Measurements from ENCODE around the gene CX3CL1. TPM values are rescaled to one million over a fixed set of nuclear protein-coding genes. Genes with fewer than 3 reads are reported as not detected.

CX3CL1 gene
- total RNA-seq, 1 donor from 2014 or later, result 9.6 TPM

- Mint-ChIP-seq H3K9me3 (ENCODE audit: unreplicated experiment) (peaks cover 2% of the 10 kb centered on the region), H3K4me1 (ENCODE audit: low read depth, unreplicated experiment) (no peaks in the 10 kb centered on the region), H3K27ac (ENCODE audit: unreplicated experiment) (no peak overlapping the region), H3K27me3 (ENCODE audit: low read depth, unreplicated experiment) (peaks cover 38% of the 10 kb centered on the region), H3K4me3 (ENCODE audit: unreplicated experiment) (no peak overlapping the region), H3K36me3 (ENCODE audit: low read depth, unreplicated experiment) (no peaks in the 10 kb centered on the region)
- Histone ChIP-seq H3K4me1 (ENCODE audit: insufficient read depth, low read length) (no peaks in the 10 kb centered on the region), H3K9me3 (ENCODE audit: insufficient read depth, low read depth, low read length) (no peaks in the 10 kb centered on the region), H3K4me3 (ENCODE audit: insufficient read depth, low read depth, low read length) (no peak overlapping the region), H3K36me3 (ENCODE audit: insufficient read depth, low read length) (no peaks in the 10 kb centered on the region), H3K79me2 (ENCODE audit: insufficient read depth, low read length) (no peaks in the 10 kb centered on the region), H3K4me2 (ENCODE audit: low read length) (no peak overlapping the region), H3K27me3 (ENCODE audit: insufficient read depth, low read length) (peaks cover 14% of the 10 kb centered on the region), H3K9ac (ENCODE audit: low read length) (no peak overlapping the region), H4K20me1 (ENCODE audit: insufficient read depth, low read length) (no peaks in the 10 kb centered on the region), H3K27ac (ENCODE audit: low read depth, low read length) (no peak overlapping the region), H2AFZ (ENCODE audit: low read depth, low read length) (no peak overlapping the region)
- no peak for TF ChIP-seq EZH2 (IDR thresholded peaks at IDR 0.05; ENCODE audit: insufficient read depth, low read length)
- no peak for TF ChIP-seq CTCF (IDR thresholded peaks at IDR 0.05; ENCODE audit: insufficient read depth, low read depth, low read length)
- no peak for DNase-seq (ENCODE audit: low read depth)
- no peak for FAIRE-seq
Observed at GRCh38 chr16:57361404-57361803, 10.9 kb upstream of the CX3CL1 start.

GRCh38 chr16:57364143-57364542 is 8.1 kb upstream of the CX3CL1 start:
- FAIRE-seq (no peak), DNase-seq (ENCODE audit: low read depth) (no peak)
- peaks cover 16% of the 10 kb centered on the region for H3K27me3 ChIP-seq (ENCODE audit: insufficient read depth, low read length)
- H2AFZ ChIP-seq (ENCODE audit: low read depth, low read length), result no peak overlapping the region
- H3K79me2 ChIP-seq (ENCODE audit: insufficient read depth, low read length), result no peaks in the 10 kb centered on the region
- H3K9ac ChIP-seq (ENCODE audit: low read length), result no peak overlapping the region
- H3K36me3 ChIP-seq (ENCODE audit: insufficient read depth, low read length), result no peaks in the 10 kb centered on the region
- no peaks in the 10 kb centered on the region for H3K4me1 ChIP-seq (ENCODE audit: insufficient read depth, low read length)
- no peak overlapping the region for H3K27ac Mint-ChIP-seq (ENCODE audit: unreplicated experiment)
- H3K4me3 ChIP-seq (ENCODE audit: insufficient read depth, low read depth, low read length), result no peak overlapping the region
- no peaks in the 10 kb centered on the region for H3K36me3 Mint-ChIP-seq (ENCODE audit: low read depth, unreplicated experiment)
- no peaks in the 10 kb centered on the region for H4K20me1 ChIP-seq (ENCODE audit: insufficient read depth, low read length)
- H3K4me2 ChIP-seq (ENCODE audit: low read length), result no peak overlapping the region
- no peaks in the 10 kb centered on the region for H3K4me1 Mint-ChIP-seq (ENCODE audit: low read depth, unreplicated experiment)
- H3K27ac ChIP-seq (ENCODE audit: low read depth, low read length), result no peak overlapping the region
- no peaks in the 10 kb centered on the region for H3K9me3 Mint-ChIP-seq (ENCODE audit: unreplicated experiment)
- H3K9me3 ChIP-seq (ENCODE audit: insufficient read depth, low read depth, low read length), result no peaks in the 10 kb centered on the region
- TF ChIP-seq CTCF (IDR thresholded peaks at IDR 0.05; ENCODE audit: insufficient read depth, low read depth, low read length), result no peak
- TF ChIP-seq EZH2 (IDR thresholded peaks at IDR 0.05; ENCODE audit: insufficient read depth, low read length), result no peak
- no peak overlapping the region for H3K4me3 Mint-ChIP-seq (ENCODE audit: unreplicated experiment)
- H3K27me3 Mint-ChIP-seq (ENCODE audit: low read depth, unreplicated experiment), result peaks cover 27% of the 10 kb centered on the region

GRCh38 chr16:57366544-57367040 is 5.7 kb upstream of the CX3CL1 start:
- no peak overlapping the region for H3K9ac ChIP-seq (ENCODE audit: low read length)
- H3K9me3 Mint-ChIP-seq (ENCODE audit: unreplicated experiment), result no peaks in the 10 kb centered on the region
- no peak for TF ChIP-seq CTCF (IDR thresholded peaks at IDR 0.05; ENCODE audit: insufficient read depth, low read depth, low read length)
- H3K9me3 ChIP-seq (ENCODE audit: insufficient read depth, low read depth, low read length), result no peaks in the 10 kb centered on the region
- H3K36me3 ChIP-seq (ENCODE audit: insufficient read depth, low read length), result no peaks in the 10 kb centered on the region
- H3K36me3 Mint-ChIP-seq (ENCODE audit: low read depth, unreplicated experiment), result no peaks in the 10 kb centered on the region
- no peak overlapping the region for H3K27ac Mint-ChIP-seq (ENCODE audit: unreplicated experiment)
- no peak for FAIRE-seq
- peaks cover 13% of the 10 kb centered on the region for H3K27me3 ChIP-seq (ENCODE audit: insufficient read depth, low read length)
- H3K79me2 ChIP-seq (ENCODE audit: insufficient read depth, low read length), result no peaks in the 10 kb centered on the region
- H3K4me1 Mint-ChIP-seq (ENCODE audit: low read depth, unreplicated experiment), result no peaks in the 10 kb centered on the region
- no peak overlapping the region for H3K27ac ChIP-seq (ENCODE audit: low read depth, low read length)
- no peak overlapping the region for H2AFZ ChIP-seq (ENCODE audit: low read depth, low read length)
- peaks cover 26% of the 10 kb centered on the region for H3K27me3 Mint-ChIP-seq (ENCODE audit: low read depth, unreplicated experiment)
- no peaks in the 10 kb centered on the region for H4K20me1 ChIP-seq (ENCODE audit: insufficient read depth, low read length)
- no peak overlapping the region for H3K4me3 ChIP-seq (ENCODE audit: insufficient read depth, low read depth, low read length)
- H3K4me3 Mint-ChIP-seq (ENCODE audit: unreplicated experiment), result no peak overlapping the region
- no peaks in the 10 kb centered on the region for H3K4me1 ChIP-seq (ENCODE audit: insufficient read depth, low read length)
- no peak overlapping the region for H3K4me2 ChIP-seq (ENCODE audit: low read length)
- no peak for DNase-seq (ENCODE audit: low read depth)
